Right lobe of liver (tissue), 4 donors: Measurements from ENCODE around the gene CTDP1.

Source experiments
- POLR2A ChIP-seq: fragments of 450-650 bp; IDR thresholded peaks from one replicate; pipeline ENCODE4 v1.6.1; 2017; ENCODE audit warnings: antibody characterized with exemption, mild to moderate bottlenecking
- TF ChIP-seq, protein P1 (sequence below), 4 donors: fragments of 200-600 bp in 3 of 4; fragments of 450-650 bp in 1 of 4; IDR thresholded peaks; one replicate each; pipeline versions ENCODE4 v1.5.1 to v1.8.0; 2016 to 2022; ENCODE audit warnings: antibody characterized with exemption in 4 of 4, mild to moderate bottlenecking in 2 of 4
- donor health status: DM: no; HTN: no; CAD: no.
- donor health status: DM: no; HTN: no; CAD: no.
- donor health status: DM: no; HTN: yes; CAD: no.

DNA sequence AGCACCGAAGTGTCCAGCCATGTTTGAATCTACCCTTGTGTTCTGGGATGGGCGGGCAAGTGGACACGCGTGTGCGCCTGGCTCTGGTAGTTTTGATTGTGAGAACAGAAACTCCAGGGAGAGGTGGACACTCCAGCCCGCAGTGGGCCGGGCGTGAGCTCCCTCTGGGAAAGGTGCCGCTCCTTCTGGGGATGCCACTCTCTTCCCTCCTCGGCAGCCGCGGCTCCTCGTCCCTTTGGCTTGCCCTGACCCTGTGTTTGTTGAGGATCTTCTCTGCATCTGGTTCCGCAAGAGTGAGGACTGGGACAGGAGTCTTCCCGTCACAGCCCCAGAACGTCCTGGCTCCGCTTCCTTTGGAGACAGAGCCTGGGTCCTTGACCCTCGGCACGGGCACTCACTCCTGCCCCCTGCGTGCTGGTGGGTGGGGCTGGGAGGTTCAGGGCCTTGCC, 1.3 kb downstream of the CTDP1 start:
- TF ChIP-seq, protein P1, sequence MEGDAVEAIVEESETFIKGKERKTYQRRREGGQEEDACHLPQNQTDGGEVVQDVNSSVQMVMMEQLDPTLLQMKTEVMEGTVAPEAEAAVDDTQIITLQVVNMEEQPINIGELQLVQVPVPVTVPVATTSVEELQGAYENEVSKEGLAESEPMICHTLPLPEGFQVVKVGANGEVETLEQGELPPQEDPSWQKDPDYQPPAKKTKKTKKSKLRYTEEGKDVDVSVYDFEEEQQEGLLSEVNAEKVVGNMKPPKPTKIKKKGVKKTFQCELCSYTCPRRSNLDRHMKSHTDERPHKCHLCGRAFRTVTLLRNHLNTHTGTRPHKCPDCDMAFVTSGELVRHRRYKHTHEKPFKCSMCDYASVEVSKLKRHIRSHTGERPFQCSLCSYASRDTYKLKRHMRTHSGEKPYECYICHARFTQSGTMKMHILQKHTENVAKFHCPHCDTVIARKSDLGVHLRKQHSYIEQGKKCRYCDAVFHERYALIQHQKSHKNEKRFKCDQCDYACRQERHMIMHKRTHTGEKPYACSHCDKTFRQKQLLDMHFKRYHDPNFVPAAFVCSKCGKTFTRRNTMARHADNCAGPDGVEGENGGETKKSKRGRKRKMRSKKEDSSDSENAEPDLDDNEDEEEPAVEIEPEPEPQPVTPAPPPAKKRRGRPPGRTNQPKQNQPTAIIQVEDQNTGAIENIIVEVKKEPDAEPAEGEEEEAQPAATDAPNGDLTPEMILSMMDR (IDR thresholded peaks at IDR 0.05): no peak
- TF ChIP-seq POLR2A: no peak
